IPS-20b (cell line): ENCODE data around the gene RAB12.
"Not testable (repeated sequence)": the region's sequence is repeated elsewhere in the genome, so short reads cannot be mapped to it uniquely, and the experiment has no call there.

Experiments used
- H3K27ac ChIP-seq: one replicate; pipeline ENCODE4 v1.5.1; 2013; ENCODE audit warnings: low read length
- H3K27me3 ChIP-seq: 2 replicates; pipeline ENCODE4 v1.6.1; 2013; ENCODE audit warnings: mild to moderate bottlenecking, low read length, inconsistent platforms; ENCODE audit not compliant: insufficient read depth
- H3K36me3 ChIP-seq: 2 replicates; pipeline ENCODE4 v1.6.1; 2013; ENCODE audit warnings: low read depth, mild to moderate bottlenecking, inconsistent platforms, low read length, moderate library complexity; ENCODE audit not compliant: insufficient read depth
- H3K4me1 ChIP-seq: 2 replicates; pipeline ENCODE4 v1.6.1; 2013; ENCODE audit warnings: mild to moderate bottlenecking, control low read depth, inconsistent platforms, low read length, moderate library complexity; ENCODE audit not compliant: insufficient read depth
- H3K4me3 ChIP-seq: 2 replicates; pipeline ENCODE4 v1.5.1; 2013; ENCODE audit warnings: mild to moderate bottlenecking, low read length, inconsistent platforms
- H3K9ac ChIP-seq: 2 replicates; pipeline ENCODE4 v1.6.1; 2013; ENCODE audit warnings: low read depth, mild to moderate bottlenecking, inconsistent platforms, low read length, moderate library complexity
- H3K9me3 ChIP-seq: 2 replicates; pipeline ENCODE4 v1.6.1; 2013; ENCODE audit warnings: mild to moderate bottlenecking, low read depth, low read length, inconsistent platforms; ENCODE audit not compliant: insufficient read depth

Gene RAB12, protein sequence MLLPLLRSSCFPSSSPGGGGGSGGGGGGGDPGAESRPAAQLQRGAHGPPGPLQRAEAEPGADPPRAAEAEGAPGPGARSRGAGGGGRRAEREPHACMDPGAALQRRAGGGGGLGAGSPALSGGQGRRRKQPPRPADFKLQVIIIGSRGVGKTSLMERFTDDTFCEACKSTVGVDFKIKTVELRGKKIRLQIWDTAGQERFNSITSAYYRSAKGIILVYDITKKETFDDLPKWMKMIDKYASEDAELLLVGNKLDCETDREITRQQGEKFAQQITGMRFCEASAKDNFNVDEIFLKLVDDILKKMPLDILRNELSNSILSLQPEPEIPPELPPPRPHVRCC

DNA sequence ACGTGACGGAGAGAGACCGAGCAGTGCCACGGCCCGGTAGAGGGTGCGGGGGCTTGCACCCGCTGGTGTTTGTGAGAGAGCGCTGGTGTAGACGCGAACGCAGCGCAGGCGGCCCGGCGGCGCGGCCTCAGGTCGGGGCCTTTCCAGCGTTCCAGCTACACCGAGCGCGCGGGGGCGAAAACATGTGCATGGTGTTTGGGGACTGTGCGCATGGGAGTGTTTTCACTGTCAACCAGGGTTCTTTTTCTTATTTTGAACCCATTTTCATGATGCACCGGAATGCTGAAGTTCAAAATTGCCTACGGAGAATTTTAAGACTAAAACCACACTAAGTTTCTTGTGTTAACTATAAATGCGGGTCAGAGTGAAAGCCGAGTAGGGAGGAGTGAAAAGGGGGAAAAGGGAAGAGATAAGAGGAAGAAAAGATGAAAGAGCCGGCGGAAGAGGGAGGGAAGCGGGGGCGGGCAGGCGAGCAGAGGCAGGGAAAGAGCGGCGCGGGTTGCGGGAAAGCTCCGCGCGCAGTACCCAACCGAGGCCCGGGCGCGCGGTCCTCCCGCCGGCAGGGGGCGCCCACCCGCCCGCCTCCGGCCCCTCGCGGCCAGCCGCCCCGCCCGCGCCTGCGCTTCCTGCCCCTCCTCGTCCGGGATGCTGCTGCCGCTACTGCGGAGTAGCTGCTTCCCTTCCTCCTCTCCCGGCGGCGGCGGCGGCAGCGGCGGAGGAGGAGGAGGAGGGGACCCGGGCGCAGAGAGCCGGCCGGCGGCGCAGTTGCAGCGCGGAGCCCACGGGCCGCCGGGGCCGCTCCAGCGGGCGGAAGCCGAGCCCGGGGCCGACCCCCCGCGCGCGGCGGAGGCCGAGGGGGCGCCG is at the start of gene RAB12:
Gene RAB12 (plus strand): TSS at position 643 of the 864 bp plus-strand sequence. CDS start 3 bp downstream, at position 646.
- H3K27me3 ChIP-seq: peaks cover 19% of the 10 kb centered on the region
- peak within 1 kb of the TSS; percentile 89 for H3K9ac ChIP-seq
- H3K4me1 ChIP-seq: peaks cover 31% of the 10 kb centered on the region
- H3K27ac ChIP-seq: no peak within 1 kb of the TSS
- H3K36me3 ChIP-seq: peaks cover 15% of the 10 kb centered on the region
- H3K4me3 ChIP-seq: peak within 1 kb of the TSS; percentile 90
- H3K9me3 ChIP-seq: no peaks in the 10 kb centered on the region

DNA sequence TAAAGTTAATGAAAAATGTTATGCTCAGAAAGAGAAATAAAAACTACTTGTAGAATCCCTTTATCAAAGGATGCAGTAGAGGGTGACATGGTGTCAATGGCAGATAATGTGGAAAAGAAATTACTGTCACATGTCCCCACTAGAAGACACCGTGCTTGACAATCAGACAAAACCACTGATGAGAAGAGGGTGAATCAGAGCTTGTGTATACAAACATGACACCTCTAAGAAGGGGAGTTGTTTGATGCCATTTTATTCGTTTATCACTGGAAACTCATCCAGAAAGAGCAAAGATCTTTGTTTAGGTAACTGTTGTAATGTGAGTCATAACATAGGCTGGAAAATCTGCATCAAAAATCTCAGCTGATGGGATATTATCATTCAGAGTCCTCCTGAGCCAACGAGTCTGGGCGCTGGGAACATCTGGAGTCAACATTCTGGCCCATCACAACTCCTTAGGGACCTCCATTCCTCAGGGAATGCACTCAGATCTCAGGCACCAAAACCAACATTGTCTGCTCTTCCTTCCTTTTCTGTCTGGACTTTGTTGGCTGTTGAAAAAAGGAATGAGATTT is 49.5 kb upstream of the RAB12 start:
- Histone ChIP-seq H3K27me3 (no peaks in the 10 kb centered on the region), H3K4me1 (no peaks in the 10 kb centered on the region), H3K27ac (no peak overlapping the region), H3K36me3 (no peaks in the 10 kb centered on the region), H3K4me3 (no peak overlapping the region), H3K9me3 (no peaks in the 10 kb centered on the region), H3K9ac (no peak overlapping the region)

DNA sequence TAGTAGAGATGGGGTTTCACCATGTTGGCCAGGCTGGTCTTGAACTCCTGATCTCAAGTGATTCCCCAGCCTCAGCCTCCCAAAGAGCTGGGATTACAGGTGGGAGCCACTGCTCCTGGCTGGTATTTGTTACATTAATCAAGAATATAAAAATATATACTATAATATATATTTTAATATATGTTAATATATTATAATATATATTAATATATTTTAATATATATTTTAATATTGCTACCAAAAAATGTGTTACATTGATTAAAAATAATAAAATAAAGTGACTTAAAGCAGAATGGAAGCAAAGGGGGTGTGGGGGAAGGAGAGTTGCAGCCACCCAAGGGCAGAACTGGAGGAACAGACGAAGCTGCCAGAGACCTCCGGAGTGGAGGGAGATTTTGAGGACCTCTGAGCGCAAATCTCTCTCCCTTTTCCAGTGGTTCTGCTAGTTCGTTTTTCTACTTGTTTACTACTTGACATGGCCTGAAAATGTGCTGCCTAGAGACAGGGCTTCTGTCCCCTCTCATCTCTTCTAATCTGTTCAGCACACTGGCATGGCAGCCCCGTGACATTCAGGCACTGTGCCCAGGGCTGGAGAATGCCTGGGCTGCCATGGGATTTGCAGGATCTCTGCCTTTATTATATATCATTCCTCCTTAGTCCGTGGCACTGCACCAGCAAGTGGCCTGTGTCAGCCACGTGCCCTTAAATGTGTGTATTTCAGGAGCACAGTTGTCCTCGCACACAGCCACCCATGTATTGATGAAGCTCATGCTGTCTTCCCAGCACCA is 47.9 kb upstream of the RAB12 start:
- H3K27me3 ChIP-seq: no peaks in the 10 kb centered on the region
- no peak overlapping the region for H3K27ac ChIP-seq
- no peaks in the 10 kb centered on the region for H3K36me3 ChIP-seq

DNA sequence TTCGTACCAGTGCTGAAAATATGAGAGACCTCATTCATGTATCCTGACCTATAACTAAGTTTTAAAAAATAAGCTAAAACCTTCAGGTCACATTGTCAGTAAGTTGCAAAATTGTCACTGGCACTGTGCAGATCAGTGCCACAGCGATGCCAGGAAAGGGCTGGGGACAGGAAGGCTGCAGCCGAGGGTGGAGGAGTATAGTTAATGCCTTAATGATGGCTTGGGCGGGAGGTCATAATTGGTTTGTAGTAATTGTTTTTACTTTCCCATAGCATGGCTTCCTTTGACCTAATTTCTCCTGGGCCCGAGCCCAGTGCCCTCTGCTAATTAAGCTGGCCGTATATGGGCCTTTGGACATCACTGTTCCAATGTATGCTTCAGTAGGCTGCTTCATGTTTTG is 47.2 kb upstream of the RAB12 start:
- no peaks in the 10 kb centered on the region for H3K4me1 ChIP-seq

More for the DNA sequence above, 47.9 kb upstream of the RAB12 start:
- H3K4me3 ChIP-seq: no peak overlapping the region
- H3K9me3 ChIP-seq: no peaks in the 10 kb centered on the region
- no peaks in the 10 kb centered on the region for H3K4me1 ChIP-seq
- H3K9ac ChIP-seq: no peak overlapping the region

DNA sequence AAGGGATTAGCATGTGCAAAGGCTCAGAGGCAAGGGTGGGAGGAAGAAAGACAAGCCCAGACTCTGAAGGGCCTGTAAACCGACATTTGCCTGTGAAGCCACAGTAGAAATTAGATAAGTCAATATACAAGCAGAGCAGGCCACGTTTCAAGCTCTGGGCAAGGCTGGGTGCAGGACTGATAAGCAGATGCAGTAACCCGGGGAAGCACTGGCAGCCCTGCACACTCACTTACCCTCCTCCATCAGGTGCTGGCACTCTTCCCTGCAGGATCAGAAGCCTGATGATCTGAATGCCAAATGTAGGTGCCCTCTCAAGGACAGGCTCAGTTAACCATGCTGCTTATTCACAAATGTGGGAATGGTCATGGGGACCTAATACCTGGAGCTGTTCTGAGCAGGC is 46.3 kb upstream of the RAB12 start:
- Histone ChIP-seq H3K4me3 (no peak overlapping the region), H3K9me3 (no peaks in the 10 kb centered on the region), H3K27ac (no peak overlapping the region)

More for the DNA sequence above, 47.2 kb upstream of the RAB12 start:
- Histone ChIP-seq H3K27me3 (no peaks in the 10 kb centered on the region), H3K36me3 (no peaks in the 10 kb centered on the region), H3K4me3 (no peak overlapping the region), H3K9ac (no peak overlapping the region), H3K9me3 (no peaks in the 10 kb centered on the region), H3K27ac (no peak overlapping the region)

DNA sequence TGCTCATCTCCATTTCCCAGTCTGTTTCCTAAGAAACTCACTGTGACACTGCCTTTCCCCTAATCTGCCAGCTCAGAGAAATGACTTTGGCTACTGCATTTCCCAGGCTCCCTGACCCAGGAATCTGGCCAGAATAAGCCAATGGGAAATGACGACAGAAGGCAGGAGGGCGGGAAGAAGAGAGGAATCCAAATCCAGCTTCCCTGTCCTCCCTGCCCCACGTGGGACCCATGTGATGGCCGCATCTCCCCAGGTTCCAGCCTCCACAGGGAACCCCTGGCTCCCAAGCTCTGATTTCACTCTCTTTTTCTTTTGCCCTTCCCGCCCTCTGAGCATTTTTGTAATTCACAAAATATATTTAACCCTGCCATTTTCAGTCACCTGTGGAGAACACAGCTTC is 37.8 kb upstream of the RAB12 start:
- Histone ChIP-seq H3K9me3 (no peaks in the 10 kb centered on the region), H3K4me1 (no peaks in the 10 kb centered on the region), H3K9ac (no peak overlapping the region), H3K4me3 (no peak overlapping the region), H3K27ac (no peak overlapping the region), H3K27me3 (no peaks in the 10 kb centered on the region), H3K36me3 (no peaks in the 10 kb centered on the region)

More for the DNA sequence above, 46.3 kb upstream of the RAB12 start:
- Histone ChIP-seq H3K4me1 (no peaks in the 10 kb centered on the region), H3K9ac (no peak overlapping the region), H3K27me3 (no peaks in the 10 kb centered on the region), H3K36me3 (no peaks in the 10 kb centered on the region)

DNA sequence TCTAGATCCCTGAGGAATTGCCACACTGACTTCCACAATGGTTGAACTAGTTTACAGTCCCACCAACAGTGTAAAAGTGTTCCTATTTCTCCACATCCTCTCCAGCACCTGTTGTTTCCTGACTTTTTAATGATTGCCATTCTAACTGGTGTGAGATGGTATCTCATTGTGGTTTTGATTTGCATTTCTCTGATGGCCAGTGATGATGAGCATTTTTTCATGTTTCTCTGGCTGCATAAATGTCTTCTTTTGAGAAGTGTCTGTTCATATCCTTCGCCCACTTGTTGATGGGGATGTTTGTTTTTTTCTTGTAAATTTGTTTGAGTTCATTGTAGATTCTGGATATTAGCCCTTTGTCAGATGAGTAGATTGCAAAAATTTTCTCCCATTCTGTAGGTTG is 35.5 kb upstream of the RAB12 start:
- H3K4me1 ChIP-seq, H3K27me3 ChIP-seq, H3K9ac ChIP-seq, H3K27ac ChIP-seq, H3K9me3 ChIP-seq, H3K36me3 ChIP-seq, H3K4me3 ChIP-seq: not testable (repeated sequence)

DNA sequence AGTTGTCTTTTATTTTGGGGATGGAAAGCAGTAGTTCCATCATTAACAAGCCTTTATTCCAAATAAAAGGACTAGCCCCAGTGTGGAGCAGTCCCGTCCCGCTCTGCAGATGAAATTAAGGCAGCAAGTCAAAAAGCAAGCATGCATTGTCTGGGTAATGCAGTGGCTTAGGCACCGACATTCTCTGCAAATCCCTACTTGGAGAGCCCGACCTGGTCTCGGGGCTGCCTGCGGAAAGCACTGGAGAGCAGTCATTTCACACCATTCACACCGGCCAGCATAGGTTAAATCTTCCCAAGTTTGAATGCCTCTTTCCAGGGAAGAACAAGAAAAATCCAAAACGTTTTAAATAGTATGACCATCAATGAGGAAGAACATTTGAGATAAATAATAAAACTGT is 24.4 kb upstream of the RAB12 start:
- peaks cover 7% of the 10 kb centered on the region; the same call in 1 of the 2 replicates for H3K4me1 ChIP-seq
- peaks cover 1% of the 10 kb centered on the region; the same call in 1 of the 2 replicates for H3K9me3 ChIP-seq
- no peak overlapping the region for H3K27ac ChIP-seq
- peaks cover 8% of the 10 kb centered on the region for H3K27me3 ChIP-seq
- no peak overlapping the region for H3K9ac ChIP-seq
- H3K4me3 ChIP-seq: no peak overlapping the region; the same call in 1 of the 2 replicates
- no peaks in the 10 kb centered on the region for H3K36me3 ChIP-seq

DNA sequence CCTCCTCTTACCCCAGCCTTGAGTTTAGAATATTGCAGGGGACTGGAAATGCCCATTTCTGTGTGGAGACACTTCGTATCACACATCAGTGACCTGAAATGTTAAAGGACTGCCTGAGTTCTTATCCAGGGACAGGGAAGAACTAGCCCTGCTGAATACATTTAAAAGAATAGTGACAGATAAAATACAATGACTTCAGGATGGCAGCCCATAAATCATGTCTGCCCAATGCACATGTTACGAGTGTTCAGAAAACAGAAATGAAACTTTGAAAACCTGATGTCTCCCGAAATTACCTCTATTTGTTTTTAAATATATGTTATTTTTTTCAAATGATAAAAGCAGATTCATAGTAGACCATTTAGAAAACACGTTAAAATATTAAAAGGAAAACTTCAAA is 22.3 kb upstream of the RAB12 start:
- Histone ChIP-seq H3K9ac (no peak overlapping the region), H3K27me3 (peaks cover 8% of the 10 kb centered on the region), H3K9me3 (no peaks in the 10 kb centered on the region), H3K36me3 (no peaks in the 10 kb centered on the region), H3K4me1 (peaks cover 7% of the 10 kb centered on the region; the same call in 1 of the 2 replicates), H3K4me3 (no peak overlapping the region), H3K27ac (no peak overlapping the region)

DNA sequence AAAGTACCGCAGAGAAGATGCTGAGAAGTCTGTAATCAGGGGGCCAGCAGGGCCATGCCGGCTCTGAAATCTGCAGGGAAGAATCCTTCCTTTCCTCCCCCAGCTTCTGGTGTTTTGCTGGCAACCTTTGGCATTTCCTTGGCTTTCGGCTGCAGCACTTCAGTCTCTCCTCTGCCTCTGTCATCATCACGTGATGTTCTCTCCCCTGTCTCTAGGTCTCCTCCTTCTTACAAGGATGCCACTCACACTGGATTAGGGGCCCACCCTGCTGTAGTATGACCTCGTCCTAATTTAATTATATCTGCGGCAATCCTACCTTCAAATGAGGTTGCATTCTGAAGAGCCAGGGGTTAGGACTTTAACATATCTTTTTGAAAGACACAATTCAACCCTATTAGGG is 13.8 kb upstream of the RAB12 start:
- no peak overlapping the region for H3K4me3 ChIP-seq
- no peaks in the 10 kb centered on the region for H3K27me3 ChIP-seq
- H3K4me1 ChIP-seq: no peaks in the 10 kb centered on the region
- H3K36me3 ChIP-seq: no peaks in the 10 kb centered on the region
- no peak overlapping the region for H3K27ac ChIP-seq
- no peak overlapping the region for H3K9ac ChIP-seq
- H3K9me3 ChIP-seq: no peaks in the 10 kb centered on the region
